ENCODE results near the gene KCNH2. TPM values are rescaled to one million over a fixed set of nuclear protein-coding genes. Genes with fewer than 3 reads are reported as not detected.

The KCNH2 gene
- total and polyA plus RNA-seq, 12 donors, result 1.1 to 18.7 (median 5.0) TPM

DNA sequence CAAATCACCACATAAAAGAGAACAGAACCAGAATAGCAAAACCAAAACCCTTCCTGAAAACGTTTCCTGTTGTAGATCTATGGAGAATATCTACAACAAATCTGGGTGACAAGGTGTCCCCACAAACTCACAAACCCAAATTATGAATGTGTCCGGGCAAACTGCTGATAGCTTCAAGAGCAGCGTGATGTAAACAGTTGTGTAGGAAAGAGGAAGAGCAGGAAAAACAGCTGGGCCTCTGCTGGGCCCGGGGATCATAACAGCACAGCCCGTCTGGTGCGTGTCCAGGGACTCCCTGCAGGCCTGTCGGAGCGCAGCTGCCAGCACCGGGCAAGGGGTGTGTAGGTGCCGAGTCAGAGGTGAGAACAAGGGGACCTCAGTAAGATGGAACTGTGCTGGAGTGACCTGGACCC, 53.7 kb downstream of the KCNH2 start:
- Histone ChIP-seq H3K27me3 (no peaks in the 10 kb centered on the region), H3K4me3 (no peak overlapping the region), H3K36me3 (replicated peaks in 1 of 2) (no peaks in the 10 kb centered on the region), H3K9me3 (replicated peaks in 1 of 3) (no peaks in the 10 kb centered on the region), H3K4me1 (replicated peaks in 1 of 2) (no peaks in the 10 kb centered on the region), H3K27ac (no peak overlapping the region)
- intact Hi-C loops (cut with DNase I), result no loop called here
- TF ChIP-seq, protein P1, sequence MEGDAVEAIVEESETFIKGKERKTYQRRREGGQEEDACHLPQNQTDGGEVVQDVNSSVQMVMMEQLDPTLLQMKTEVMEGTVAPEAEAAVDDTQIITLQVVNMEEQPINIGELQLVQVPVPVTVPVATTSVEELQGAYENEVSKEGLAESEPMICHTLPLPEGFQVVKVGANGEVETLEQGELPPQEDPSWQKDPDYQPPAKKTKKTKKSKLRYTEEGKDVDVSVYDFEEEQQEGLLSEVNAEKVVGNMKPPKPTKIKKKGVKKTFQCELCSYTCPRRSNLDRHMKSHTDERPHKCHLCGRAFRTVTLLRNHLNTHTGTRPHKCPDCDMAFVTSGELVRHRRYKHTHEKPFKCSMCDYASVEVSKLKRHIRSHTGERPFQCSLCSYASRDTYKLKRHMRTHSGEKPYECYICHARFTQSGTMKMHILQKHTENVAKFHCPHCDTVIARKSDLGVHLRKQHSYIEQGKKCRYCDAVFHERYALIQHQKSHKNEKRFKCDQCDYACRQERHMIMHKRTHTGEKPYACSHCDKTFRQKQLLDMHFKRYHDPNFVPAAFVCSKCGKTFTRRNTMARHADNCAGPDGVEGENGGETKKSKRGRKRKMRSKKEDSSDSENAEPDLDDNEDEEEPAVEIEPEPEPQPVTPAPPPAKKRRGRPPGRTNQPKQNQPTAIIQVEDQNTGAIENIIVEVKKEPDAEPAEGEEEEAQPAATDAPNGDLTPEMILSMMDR (IDR thresholded peaks at IDR 0.05), result no peak
- TF ChIP-seq POLR2A (IDR thresholded peaks at IDR 0.05), result no peak
- peak in 1 of 7 donors; percentile 23 for DNase-seq
- 48 to 64% (median 61%) methylated on average over 10 of the region's 10 CpGs for WGBS, 4 donors

DNA sequence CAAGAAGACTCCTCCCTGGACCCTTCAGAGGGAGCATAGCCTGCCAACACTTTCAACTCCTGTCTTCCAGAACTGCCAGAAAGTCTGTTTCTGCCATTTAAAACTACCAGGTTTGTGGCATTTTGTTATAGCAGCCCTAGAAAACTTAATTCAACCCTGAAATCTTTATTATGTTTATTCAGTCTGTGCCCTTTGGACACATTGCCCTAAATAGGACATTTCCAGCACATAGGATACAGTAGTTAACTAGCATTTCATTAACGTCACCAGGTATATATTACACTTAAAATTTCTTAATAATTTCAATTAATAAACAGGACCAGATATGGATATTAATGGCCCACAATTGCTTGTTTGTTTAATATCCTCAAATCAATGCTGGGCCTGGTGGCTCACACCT, 54.3 kb downstream of the KCNH2 start:
- DNase-seq, result no peak
- TF ChIP-seq, protein P1 (IDR thresholded peaks at IDR 0.05), result no peak
- no peak for TF ChIP-seq POLR2A (IDR thresholded peaks at IDR 0.05)
- Histone ChIP-seq H3K36me3 (replicated peaks in 1 of 2) (no peaks in the 10 kb centered on the region), H3K27me3 (no peaks in the 10 kb centered on the region), H3K4me1 (replicated peaks in 1 of 2) (no peaks in the 10 kb centered on the region), H3K4me3 (no peak overlapping the region), H3K27ac (no peak overlapping the region), H3K9me3 (replicated peaks in 1 of 3) (no peaks in the 10 kb centered on the region)
- intact Hi-C loops (cut with DNase I), result no loop called here
- 75 to 81% (median 77%) methylated on average over 1 of the region's 1 CpG for WGBS, 4 donors

DNA sequence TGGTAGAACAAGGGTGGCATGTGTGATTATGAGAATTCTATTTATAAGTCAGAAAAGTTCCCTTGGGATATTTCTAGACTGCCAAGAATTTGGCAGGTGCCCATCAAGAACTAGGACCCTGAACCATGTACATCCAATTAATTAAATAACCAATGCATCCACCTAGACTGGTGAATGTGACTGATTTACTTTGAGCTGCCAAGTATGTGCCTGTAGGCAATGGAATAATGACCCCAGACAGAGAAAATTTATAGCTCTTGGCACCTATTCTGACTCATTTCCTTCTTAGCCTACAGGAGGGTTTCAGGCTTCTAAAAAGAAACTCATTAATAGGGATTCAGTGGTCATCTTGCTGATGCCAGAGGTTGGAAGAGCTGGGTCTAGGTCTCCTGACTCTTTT, 54.9 kb downstream of the KCNH2 start:
- intact Hi-C loops (cut with DNase I), result no loop called here
- no peak overlapping the region for H3K4me3 ChIP-seq
- no peak for DNase-seq
- no peak overlapping the region for H3K27ac ChIP-seq
- no peaks in the 10 kb centered on the region for H3K36me3 ChIP-seq (replicated peaks in 1 of 2)
- H3K27me3 ChIP-seq, result no peaks in the 10 kb centered on the region
- H3K9me3 ChIP-seq (replicated peaks in 1 of 3), result no peaks in the 10 kb centered on the region
- TF ChIP-seq, protein P1 (IDR thresholded peaks at IDR 0.05), result no peak
- no peak for TF ChIP-seq POLR2A (IDR thresholded peaks at IDR 0.05)
- no peaks in the 10 kb centered on the region for H3K4me1 ChIP-seq (replicated peaks in 1 of 2)

DNA sequence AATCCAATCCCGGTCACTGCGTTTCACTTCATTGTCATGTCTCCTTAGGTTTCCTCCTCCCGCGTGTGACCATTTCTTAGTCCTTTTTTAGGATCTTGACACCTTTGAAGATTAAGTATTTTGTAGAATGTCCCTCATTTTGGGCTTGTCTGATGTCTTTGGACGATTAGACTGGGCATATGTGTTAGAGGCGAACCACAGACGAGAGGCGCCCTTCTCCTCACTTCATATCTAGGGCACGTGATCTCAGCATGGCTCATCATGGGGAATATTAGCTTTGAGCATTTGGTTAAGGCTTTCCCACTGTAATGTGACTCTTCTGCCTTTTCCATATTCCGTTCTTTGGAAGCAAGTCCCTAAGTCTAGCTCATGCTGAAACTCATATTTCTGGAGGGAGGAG, 59.0 kb downstream of the KCNH2 start:
- WGBS, 4 donors, result 82 to 88% (median 84%) methylated on average over 10 of the region's 10 CpGs
- no peaks in the 10 kb centered on the region for H3K27me3 ChIP-seq
- H3K4me3 ChIP-seq, result no peak overlapping the region
- H3K36me3 ChIP-seq (replicated peaks in 1 of 2), result no peaks in the 10 kb centered on the region
- no peak for TF ChIP-seq POLR2A (IDR thresholded peaks at IDR 0.05)
- TF ChIP-seq, protein P1 (IDR thresholded peaks at IDR 0.05), result no peak
- intact Hi-C loops (cut with DNase I), result no loop called here
- no peaks in the 10 kb centered on the region for H3K9me3 ChIP-seq (replicated peaks in 1 of 3)
- H3K4me1 ChIP-seq (replicated peaks in 1 of 2), result no peaks in the 10 kb centered on the region
- no peak for DNase-seq
- no peak overlapping the region for H3K27ac ChIP-seq

Data from adrenal gland (tissue), 12 donors.